Stimulated activated CD8-positive, alpha-beta memory T cell treated with anti-CD3 and anti-CD28 coated beads, Interleukin-12 subunit alpha, Interleukin-12 subunit beta, amount 100 ng/mL, for 24 hours (primary cell): ENCODE measurements around the gene CCR4.
"Not testable (repeated sequence)": the region's sequence is repeated elsewhere in the genome, so short reads cannot be mapped to it uniquely, and the experiment has no call there.

Experiments used
- DNase-seq: peaks from one replicate; pipeline ENCODE4 v3.0.0-alpha.2; 2020; ENCODE audit errors: extremely low read depth

Gene CCR4

GRCh38 chr3:32952369-32953077 lies 1.1 kb downstream of the CCR4 start:
- no peak for DNase-seq

GRCh38 chr3:32954506-32954905 lies 3.1 kb downstream of the CCR4 start:
- DNase-seq, result no peak

- no peak for DNase-seq
These were observed 5.5 kb downstream of the CCR4 start for GRCh38 chr3:32956750-32957570.

GRCh38 chr3:32958509-32958908 lies 7.1 kb downstream of the CCR4 start:
- no peak for DNase-seq

- no peak for DNase-seq
These were observed 7.9 kb downstream of the CCR4 start for GRCh38 chr3:32959371-32959770.

GRCh38 chr3:32960404-32961170 lies 9.1 kb downstream of the CCR4 start:
- DNase-seq, result no peak

- DNase-seq, result no peak
These were observed 9.8 kb downstream of the CCR4 start for GRCh38 chr3:32961189-32961715.

GRCh38 chr3:32963871-32964270 lies 12.4 kb downstream of the CCR4 start:
- no peak for DNase-seq

- not testable (repeated sequence) for DNase-seq
These were observed 13.3 kb downstream of the CCR4 start for GRCh38 chr3:32964781-32965180.

GRCh38 chr3:32965617-32966213 lies 14.3 kb downstream of the CCR4 start:
- DNase-seq, result not testable (repeated sequence)

GRCh38 chr3:32966627-32967026 lies 15.2 kb downstream of the CCR4 start:
- not testable (repeated sequence) for DNase-seq

- no peak for DNase-seq
These were observed 16.9 kb downstream of the CCR4 start for GRCh38 chr3:32968166-32968919.

- DNase-seq, result no peak
These were observed 17.5 kb downstream of the CCR4 start for GRCh38 chr3:32968920-32969389.

- no peak for DNase-seq
These were observed 18.2 kb downstream of the CCR4 start for GRCh38 chr3:32969656-32970055.

GRCh38 chr3:32971291-32971690 lies 19.8 kb downstream of the CCR4 start:
- not testable (repeated sequence) for DNase-seq

- no peak for DNase-seq
These were observed 21.2 kb downstream of the CCR4 start for GRCh38 chr3:32972482-32973146.

GRCh38 chr3:32973982-32974381 lies 22.5 kb downstream of the CCR4 start:
- no peak for DNase-seq

GRCh38 chr3:32975891-32976595 lies 24.6 kb downstream of the CCR4 start:
- DNase-seq, result no peak

GRCh38 chr3:32977861-32978260 lies 26.4 kb downstream of the CCR4 start:
- DNase-seq, result no peak

GRCh38 chr3:32978331-32978730 lies 26.9 kb downstream of the CCR4 start:
- DNase-seq, result no peak
